Stimulated activated naive CD8-positive, alpha-beta T cell treated with anti-CD3 and anti-CD28 coated beads, Interleukin-15, amount 100 ng/mL, for 72 hours (primary cell): Measurements from ENCODE around the gene RNF34.

Experiments used
- ATAC-seq: fragments of 150-1000 bp; cut with Tn5 transposase; 2 replicates; pipeline ENCODE4 v1.10.0; 2021; ENCODE audit warnings: mild to moderate bottlenecking, moderate library complexity
- DNase-seq, 2 donors: peaks; one replicate each; pipeline ENCODE4 v3.0.0; 2021 to 2022
- H3K27ac Mint-ChIP-seq, 2 donors: one replicate each; pipeline ENCODE4 v1.8.0; 2022; ENCODE audit warnings: mild to moderate bottlenecking in 2 of 2, mixed read lengths in 2 of 2, moderate library complexity in 2 of 2
- H3K27me3 Mint-ChIP-seq: one replicate; pipeline ENCODE4 v1.8.0; 2022; ENCODE audit warnings: mixed read lengths
- H3K4me1 Mint-ChIP-seq: one replicate; pipeline ENCODE4 v1.8.0; 2022; ENCODE audit warnings: mild to moderate bottlenecking, mixed read lengths
- H3K4me3 Mint-ChIP-seq, 2 donors: one replicate each; pipeline ENCODE4 v1.8.0; 2022; ENCODE audit warnings: mild to moderate bottlenecking in 2 of 2, mixed read lengths in 2 of 2, moderate library complexity in 1 of 2
- H3K9me3 Mint-ChIP-seq, 2 donors: one replicate each; pipeline ENCODE4 v1.8.0; 2022; ENCODE audit warnings: mixed read lengths in 2 of 2

RNF34 gene

DNA sequence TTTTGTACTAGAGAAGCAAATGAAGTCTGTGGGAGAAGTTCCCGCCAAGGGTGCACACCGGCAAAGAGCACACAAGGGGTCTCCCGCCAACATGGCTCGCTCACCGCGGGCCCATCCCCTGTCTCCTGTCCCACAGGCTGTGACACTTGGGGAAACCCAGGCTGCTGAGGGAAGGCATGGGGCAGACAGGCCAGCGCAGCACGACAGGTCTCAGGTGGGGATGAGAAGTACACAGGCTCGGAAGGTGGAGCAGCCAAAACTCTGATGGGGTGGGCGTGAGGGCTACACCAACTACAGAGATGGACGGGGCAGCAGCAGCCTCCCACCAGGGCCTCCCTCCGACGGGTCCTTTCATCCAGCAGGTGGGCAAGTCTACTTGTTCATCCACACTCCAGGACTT lies 64.4 kb downstream of the RNF34 start:
- ATAC-seq (no peak), DNase-seq (no peak)
- Mint-ChIP-seq H3K4me1 (peaks cover 65% of the 10 kb centered on the region), H3K4me3 (peak overlapping the region in 1 of 2 donors; percentile 19), H3K27me3 (no peaks in the 10 kb centered on the region), H3K27ac (no peak overlapping the region), H3K9me3 (no peaks in the 10 kb centered on the region)

DNA sequence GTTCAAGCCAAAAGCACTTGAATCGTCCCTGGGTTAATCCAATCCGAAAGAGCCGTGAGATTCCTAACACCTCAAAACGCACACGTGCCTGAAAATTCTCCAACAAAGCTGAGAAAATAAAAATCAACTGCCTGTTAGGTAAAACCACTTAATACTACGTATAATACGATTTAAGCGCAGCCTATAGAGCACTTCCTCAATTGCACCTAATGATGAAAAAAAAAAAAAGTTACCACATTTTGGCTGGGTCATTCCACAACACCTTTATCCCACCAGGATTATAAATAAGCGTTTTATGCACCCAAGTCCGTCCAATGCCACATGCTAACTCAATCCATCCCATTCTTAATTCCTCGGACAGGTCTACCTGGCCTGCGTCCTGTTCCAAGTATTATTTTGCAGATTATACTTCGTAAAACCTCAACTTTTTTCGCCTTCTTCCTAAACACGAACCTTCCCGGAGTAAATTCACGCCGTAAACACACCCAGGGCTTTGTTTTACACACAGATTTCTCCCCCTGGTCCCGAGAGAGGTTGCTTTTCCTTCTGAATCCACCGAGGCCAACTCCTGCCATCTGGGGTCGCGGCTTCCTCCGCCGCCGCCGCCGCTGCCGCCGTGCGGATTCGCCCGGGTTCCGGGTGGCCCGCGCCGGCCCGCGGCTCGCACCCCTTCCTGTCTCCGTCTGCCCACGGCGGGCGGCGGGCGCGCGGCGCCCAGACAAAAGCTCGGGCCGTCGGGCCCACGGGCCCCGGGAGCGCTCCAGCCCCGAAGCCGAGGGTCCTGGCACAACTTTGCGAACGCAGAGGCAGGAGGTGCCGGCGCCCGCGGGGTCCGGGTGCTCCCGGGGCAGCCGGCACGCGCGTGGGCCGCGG lies 66.2 kb downstream of the RNF34 start:
- no peaks in the 10 kb centered on the region for H3K27me3 Mint-ChIP-seq
- H3K4me1 Mint-ChIP-seq, result peaks cover 51% of the 10 kb centered on the region
- H3K27ac Mint-ChIP-seq, result peak overlapping the region; percentile 93 to 97
- ATAC-seq (peak; percentile 19), DNase-seq (peak; percentile 38 to 45)
- H3K9me3 Mint-ChIP-seq, result no peaks in the 10 kb centered on the region
- H3K4me3 Mint-ChIP-seq, result peak overlapping the region; percentile 88 to 92

DNA sequence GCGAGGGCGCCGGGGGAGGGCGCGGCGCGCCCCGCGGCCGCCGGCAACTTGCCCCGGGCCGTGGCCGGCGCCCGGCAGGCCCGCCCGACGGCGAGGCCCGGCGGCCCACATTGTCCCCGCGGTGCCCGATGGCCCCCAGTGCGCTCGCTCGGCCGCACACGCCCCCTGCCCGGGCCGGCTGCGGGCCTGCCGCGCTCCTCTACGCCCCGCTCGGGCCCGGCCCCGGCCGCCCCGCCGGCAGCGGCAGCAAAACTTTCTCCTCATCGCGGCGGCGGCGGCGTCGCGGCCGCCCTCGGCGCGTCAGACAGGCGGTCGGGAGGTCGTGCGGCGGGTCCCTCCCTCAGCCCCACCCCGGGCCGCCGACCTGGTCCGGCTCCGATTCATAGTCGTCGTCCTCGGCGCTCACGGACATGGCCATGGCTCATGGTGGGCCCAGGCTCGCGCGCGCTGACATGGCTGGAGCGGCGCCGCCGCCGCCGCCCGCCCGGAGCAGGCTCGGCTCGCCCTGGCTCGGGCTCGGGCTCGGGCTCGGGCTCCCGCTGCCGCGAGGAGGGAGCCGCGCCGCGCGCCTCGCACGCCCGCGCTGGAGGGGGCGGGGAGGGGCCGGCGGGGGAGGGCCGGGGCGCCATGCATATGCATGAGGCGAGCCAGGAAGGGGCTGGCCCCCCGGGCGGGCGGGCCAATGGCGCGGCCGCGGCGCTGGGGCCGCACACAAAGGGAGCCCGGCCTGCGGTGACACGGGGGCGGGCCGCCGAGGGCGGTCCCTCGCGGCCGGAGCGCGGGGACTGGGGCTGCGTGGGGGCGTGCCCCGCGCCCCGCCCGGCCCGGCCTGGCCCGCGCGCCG lies 67.1 kb downstream of the RNF34 start:
- H3K9me3 Mint-ChIP-seq, result no peaks in the 10 kb centered on the region
- peak; percentile 87 to 90 for DNase-seq
- peak overlapping the region; percentile 35 to 59 for H3K4me3 Mint-ChIP-seq
- H3K27ac Mint-ChIP-seq, result no peak overlapping the region
- H3K4me1 Mint-ChIP-seq, result peaks cover 42% of the 10 kb centered on the region
- ATAC-seq, result peak; percentile 93
- H3K27me3 Mint-ChIP-seq, result no peaks in the 10 kb centered on the region

DNA sequence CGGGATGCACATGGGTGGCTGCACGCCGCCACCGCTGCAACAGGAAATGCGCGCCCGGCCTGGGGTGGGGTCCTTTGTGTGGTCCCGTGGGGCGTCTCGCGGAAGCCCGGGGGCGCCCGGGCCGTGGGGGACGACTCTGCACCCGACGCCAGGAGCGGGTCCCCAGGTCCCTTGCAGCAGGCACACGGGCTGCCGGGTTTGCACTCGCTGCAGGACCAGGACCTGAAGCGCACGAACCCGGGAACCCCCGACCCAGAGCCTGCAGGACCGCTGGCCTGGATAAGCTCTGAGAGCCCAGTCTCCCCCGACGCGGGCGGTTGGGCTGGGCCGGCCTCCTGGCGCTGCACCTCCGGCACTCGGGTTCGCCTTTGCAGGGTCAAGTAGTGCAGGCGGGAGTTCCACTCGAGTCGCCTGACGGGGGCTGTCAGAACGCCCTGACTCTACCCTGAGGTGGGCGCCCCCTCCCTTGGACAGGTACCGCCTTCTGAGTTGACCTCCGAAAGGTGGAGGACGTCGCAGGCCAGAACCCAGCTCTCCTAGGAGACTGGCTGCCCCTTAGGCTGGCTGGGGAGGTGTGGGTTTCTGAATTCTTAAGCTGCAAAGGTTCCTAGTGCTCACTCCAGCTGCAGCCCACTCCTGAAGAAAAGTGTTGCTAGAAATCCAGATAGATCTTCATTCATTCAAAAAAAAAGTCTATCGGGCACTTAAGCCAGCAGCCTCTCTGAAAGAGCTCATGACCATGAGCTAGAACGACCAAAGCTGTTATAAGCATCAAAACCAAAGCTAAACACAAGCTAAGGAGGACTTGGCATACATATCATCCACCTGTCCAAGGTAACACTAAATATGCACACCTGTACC lies 68.0 kb downstream of the RNF34 start:
- peak overlapping the region; percentile 42 to 59 for H3K4me3 Mint-ChIP-seq
- H3K27ac Mint-ChIP-seq, result no peak overlapping the region
- no peak for ATAC-seq
- H3K9me3 Mint-ChIP-seq, result no peaks in the 10 kb centered on the region
- DNase-seq, result no peak
- no peaks in the 10 kb centered on the region for H3K27me3 Mint-ChIP-seq
- peaks cover 39% of the 10 kb centered on the region for H3K4me1 Mint-ChIP-seq

DNA sequence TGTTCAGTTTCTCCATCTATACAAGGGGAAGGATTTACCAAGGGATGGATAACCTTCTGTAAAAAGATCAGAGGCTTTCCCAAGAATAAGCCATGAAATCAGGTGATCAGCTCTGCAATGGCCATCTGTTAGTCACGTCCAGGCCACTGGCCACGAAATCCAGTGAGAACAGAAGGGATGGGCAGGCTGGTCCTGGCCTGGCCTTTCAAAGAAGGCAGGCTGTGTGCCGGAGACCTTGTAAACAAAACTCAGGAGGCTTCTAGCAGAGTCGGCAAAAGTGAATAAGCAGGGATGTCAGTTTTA lies 68.5 kb downstream of the RNF34 start:
- H3K27ac Mint-ChIP-seq, result no peak overlapping the region
- DNase-seq, result no peak
- H3K4me1 Mint-ChIP-seq, result peaks cover 39% of the 10 kb centered on the region
- H3K9me3 Mint-ChIP-seq, result no peaks in the 10 kb centered on the region
- no peak overlapping the region for H3K4me3 Mint-ChIP-seq
- no peaks in the 10 kb centered on the region for H3K27me3 Mint-ChIP-seq
- ATAC-seq, result no peak

DNA sequence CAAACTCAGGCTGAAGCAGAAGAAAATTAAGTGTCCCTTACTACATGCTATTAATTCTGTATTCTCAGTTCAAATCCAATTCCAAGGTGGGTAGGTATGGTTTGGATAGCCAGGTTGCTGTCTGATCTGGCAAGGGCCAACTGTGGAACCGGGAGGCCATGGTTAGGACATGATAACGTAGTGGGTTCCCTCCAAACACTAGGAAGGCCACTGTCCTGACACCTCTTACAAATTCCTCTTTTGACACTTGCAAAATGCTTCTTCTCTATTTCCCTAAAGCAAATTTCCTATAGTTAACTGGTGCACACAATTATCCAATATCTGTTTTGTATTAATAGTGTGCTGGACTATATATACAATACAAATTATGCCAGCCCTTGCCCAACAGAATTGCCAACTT lies 70.8 kb downstream of the RNF34 start:
- H3K4me3 Mint-ChIP-seq, result no peak overlapping the region
- no peak overlapping the region for H3K27ac Mint-ChIP-seq
- no peak for DNase-seq

DNA sequence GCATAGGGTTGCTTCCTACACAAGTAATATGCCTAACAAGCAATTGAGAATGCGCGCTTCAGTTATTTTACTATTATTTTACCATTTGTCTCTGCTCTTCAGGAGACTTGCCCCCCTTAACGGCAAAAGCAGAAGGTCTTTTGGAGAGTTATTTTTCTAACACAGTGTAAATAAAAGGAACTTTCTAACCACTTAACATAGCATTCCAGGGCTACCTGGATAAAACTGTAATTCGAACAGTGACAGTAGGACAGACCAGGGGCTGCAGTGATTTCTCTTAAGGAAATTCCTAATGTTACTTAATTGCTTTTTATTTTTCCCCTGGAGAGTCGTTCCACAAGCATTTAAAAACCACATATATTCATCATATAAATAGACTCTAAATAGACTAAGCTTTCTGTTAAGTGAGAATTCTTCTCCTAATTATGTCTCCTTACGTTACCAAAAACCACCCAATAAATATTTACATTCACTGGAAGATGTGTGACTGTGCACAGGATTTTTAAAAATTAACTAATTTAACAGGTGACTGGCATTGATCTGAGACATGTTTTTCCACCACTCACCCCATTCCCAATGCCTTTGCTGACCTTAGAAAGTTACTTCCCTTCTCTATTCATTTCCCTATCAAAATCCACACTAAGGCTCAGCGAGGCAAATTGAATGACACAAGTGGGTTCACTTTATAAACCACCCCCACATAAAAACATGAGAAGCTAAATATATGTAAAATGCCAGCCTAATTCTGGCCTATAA lies 72.4 kb downstream of the RNF34 start:
- peaks cover 13% of the 10 kb centered on the region for H3K4me1 Mint-ChIP-seq
- H3K27ac Mint-ChIP-seq, result no peak overlapping the region
- H3K27me3 Mint-ChIP-seq, result no peaks in the 10 kb centered on the region
- DNase-seq (no peak), ATAC-seq (no peak)
- no peaks in the 10 kb centered on the region for H3K9me3 Mint-ChIP-seq
- H3K4me3 Mint-ChIP-seq, result no peak overlapping the region

More for the DNA sequence above, 70.8 kb downstream of the RNF34 start:
- ATAC-seq, result no peak
- Mint-ChIP-seq H3K27me3 (no peaks in the 10 kb centered on the region), H3K9me3 (no peaks in the 10 kb centered on the region), H3K4me1 (peaks cover 20% of the 10 kb centered on the region)
